ENCODE data around the gene EIF6. TPM values are rescaled to one million over a fixed set of nuclear protein-coding genes. Genes with fewer than 3 reads are reported as not detected.

Gene EIF6
- total and polyA plus RNA-seq, 9 of the 15 experiments (the other 6 are each of a cell fraction or from before 2014, with no cell fraction given): 165 to 832 (median 229) TPM

DNA sequence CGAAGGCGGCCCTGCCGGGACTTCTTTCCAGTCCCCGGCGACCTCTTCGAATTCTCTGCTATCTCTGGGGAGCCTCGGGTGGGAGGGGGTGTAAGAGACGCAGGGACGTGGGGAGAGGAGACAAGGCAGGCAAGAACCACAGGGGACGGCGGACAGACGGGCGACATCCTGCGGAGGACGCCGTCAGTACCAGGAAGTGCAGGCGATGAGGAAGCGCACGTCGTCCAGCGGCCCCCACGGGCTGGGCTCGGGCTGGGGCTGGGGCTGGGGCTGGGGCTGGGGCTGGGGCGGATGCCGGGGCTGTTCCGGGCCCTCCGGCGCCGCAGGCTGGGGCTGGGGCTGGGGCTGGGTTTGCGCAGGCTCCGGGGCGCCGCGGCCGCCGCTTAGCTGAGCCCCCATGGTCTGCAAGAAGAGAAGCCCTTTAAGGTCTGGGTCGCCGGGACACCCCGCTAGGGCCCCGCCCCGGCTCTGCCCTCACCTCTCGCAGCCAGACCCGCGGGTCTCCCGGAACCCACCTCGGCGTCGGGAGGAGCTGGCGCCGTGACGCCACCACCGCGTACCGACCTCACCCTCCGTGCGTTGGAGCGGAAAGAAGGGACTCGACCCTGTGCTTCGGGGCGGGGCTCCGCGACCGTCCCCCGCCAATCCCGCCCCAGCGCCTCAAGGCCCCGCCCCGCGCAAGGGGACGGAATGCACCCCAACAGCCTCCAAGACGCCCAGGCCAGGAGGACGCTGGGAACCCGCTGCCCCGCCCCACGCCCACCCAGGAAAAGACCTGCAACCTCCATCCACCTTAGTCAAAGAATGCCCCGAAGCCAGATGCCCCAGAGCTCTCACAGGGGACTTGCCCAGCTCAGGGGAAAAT lies 6.8 kb downstream of the EIF6 start, which contains the start of gene MMP24OS (continued):
- TF ChIP-seq, protein P1, sequence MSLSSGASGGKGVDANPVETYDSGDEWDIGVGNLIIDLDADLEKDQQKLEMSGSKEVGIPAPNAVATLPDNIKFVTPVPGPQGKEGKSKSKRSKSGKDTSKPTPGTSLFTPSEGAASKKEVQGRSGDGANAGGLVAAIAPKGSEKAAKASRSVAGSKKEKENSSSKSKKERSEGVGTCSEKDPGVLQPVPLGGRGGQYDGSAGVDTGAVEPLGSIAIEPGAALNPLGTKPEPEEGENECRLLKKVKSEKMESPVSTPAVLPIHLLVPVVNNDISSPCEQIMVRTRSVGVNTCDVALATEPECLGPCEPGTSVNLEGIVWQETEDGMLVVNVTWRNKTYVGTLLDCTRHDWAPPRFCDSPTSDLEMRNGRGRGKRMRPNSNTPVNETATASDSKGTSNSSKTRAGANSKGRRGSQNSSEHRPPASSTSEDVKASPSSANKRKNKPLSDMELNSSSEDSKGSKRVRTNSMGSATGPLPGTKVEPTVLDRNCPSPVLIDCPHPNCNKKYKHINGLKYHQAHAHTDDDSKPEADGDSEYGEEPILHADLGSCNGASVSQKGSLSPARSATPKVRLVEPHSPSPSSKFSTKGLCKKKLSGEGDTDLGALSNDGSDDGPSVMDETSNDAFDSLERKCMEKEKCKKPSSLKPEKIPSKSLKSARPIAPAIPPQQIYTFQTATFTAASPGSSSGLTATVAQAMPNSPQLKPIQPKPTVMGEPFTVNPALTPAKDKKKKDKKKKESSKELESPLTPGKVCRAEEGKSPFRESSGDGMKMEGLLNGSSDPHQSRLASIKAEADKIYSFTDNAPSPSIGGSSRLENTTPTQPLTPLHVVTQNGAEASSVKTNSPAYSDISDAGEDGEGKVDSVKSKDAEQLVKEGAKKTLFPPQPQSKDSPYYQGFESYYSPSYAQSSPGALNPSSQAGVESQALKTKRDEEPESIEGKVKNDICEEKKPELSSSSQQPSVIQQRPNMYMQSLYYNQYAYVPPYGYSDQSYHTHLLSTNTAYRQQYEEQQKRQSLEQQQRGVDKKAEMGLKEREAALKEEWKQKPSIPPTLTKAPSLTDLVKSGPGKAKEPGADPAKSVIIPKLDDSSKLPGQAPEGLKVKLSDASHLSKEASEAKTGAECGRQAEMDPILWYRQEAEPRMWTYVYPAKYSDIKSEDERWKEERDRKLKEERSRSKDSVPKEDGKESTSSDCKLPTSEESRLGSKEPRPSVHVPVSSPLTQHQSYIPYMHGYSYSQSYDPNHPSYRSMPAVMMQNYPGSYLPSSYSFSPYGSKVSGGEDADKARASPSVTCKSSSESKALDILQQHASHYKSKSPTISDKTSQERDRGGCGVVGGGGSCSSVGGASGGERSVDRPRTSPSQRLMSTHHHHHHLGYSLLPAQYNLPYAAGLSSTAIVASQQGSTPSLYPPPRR (CRISPR knock-in tag; IDR thresholded peaks at IDR 0.05; ENCODE audit: borderline replicate concordance): no peak
- TF ChIP-seq MCM2 (IDR thresholded peaks at IDR 0.05; ENCODE audit: low read depth): no peak
- TF ChIP-seq, protein P2, sequence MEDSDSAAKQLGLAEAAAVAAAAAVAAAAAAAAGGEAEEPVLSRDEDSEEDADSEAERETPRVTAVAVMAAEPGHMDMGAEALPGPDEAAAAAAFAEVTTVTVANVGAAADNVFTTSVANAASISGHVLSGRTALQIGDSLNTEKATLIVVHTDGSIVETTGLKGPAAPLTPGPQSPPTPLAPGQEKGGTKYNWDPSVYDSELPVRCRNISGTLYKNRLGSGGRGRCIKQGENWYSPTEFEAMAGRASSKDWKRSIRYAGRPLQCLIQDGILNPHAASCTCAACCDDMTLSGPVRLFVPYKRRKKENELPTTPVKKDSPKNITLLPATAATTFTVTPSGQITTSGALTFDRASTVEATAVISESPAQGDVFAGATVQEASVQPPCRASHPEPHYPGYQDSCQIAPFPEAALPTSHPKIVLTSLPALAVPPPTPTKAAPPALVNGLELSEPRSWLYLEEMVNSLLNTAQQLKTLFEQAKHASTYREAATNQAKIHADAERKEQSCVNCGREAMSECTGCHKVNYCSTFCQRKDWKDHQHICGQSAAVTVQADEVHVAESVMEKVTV (CRISPR knock-in tag; IDR thresholded peaks at IDR 0.05): no peak
- TF ChIP-seq JUN (IDR thresholded peaks at IDR 0.05; ENCODE audit: borderline replicate concordance, low read depth, low read length): no peak
- no peak for TF ChIP-seq JUN (CRISPR knock-in tag; IDR thresholded peaks at IDR 0.05; ENCODE audit: borderline replicate concordance)
- no peak for TF ChIP-seq STAG1 (CRISPR knock-in tag; IDR thresholded peaks at IDR 0.05; ENCODE audit: borderline replicate concordance)
- TF ChIP-seq, protein P3, sequence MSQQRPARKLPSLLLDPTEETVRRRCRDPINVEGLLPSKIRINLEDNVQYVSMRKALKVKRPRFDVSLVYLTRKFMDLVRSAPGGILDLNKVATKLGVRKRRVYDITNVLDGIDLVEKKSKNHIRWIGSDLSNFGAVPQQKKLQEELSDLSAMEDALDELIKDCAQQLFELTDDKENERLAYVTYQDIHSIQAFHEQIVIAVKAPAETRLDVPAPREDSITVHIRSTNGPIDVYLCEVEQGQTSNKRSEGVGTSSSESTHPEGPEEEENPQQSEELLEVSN (IDR thresholded peaks at IDR 0.05; ENCODE audit: borderline replicate concordance in 1 of 2, extremely low read depth in 1 of 2, insufficient read depth in 1 of 2, insufficient read length in 1 of 2, low read depth in 1 of 2, low read length in 1 of 2, poor library complexity in 1 of 2, severe bottlenecking in 1 of 2): peak in 1 of 2 experiments; percentile 25
- no peak for TF ChIP-seq IFI16 (CRISPR knock-in tag; IDR thresholded peaks at IDR 0.05)
- TF ChIP-seq, protein P4, sequence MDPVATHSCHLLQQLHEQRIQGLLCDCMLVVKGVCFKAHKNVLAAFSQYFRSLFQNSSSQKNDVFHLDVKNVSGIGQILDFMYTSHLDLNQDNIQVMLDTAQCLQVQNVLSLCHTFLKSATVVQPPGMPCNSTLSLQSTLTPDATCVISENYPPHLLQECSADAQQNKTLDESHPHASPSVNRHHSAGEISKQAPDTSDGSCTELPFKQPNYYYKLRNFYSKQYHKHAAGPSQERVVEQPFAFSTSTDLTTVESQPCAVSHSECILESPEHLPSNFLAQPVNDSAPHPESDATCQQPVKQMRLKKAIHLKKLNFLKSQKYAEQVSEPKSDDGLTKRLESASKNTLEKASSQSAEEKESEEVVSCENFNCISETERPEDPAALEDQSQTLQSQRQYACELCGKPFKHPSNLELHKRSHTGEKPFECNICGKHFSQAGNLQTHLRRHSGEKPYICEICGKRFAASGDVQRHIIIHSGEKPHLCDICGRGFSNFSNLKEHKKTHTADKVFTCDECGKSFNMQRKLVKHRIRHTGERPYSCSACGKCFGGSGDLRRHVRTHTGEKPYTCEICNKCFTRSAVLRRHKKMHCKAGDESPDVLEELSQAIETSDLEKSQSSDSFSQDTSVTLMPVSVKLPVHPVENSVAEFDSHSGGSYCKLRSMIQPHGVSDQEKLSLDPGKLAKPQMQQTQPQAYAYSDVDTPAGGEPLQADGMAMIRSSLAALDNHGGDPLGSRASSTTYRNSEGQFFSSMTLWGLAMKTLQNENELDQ (CRISPR knock-in tag; IDR thresholded peaks at IDR 0.05; ENCODE audit: borderline replicate concordance): no peak
- TF ChIP-seq, protein P5, sequence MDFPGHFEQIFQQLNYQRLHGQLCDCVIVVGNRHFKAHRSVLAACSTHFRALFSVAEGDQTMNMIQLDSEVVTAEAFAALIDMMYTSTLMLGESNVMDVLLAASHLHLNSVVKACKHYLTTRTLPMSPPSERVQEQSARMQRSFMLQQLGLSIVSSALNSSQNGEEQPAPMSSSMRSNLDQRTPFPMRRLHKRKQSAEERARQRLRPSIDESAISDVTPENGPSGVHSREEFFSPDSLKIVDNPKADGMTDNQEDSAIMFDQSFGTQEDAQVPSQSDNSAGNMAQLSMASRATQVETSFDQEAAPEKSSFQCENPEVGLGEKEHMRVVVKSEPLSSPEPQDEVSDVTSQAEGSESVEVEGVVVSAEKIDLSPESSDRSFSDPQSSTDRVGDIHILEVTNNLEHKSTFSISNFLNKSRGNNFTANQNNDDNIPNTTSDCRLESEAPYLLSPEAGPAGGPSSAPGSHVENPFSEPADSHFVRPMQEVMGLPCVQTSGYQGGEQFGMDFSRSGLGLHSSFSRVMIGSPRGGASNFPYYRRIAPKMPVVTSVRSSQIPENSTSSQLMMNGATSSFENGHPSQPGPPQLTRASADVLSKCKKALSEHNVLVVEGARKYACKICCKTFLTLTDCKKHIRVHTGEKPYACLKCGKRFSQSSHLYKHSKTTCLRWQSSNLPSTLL (IDR thresholded peaks at IDR 0.05): no peak
- no peak for TF ChIP-seq RFX7 (CRISPR knock-in tag; IDR thresholded peaks at IDR 0.05)
- TF ChIP-seq MEIS2 (IDR thresholded peaks at IDR 0.05; ENCODE audit: partially characterized antibody): no peak
- TF ChIP-seq ZNF76 (CRISPR knock-in tag; IDR thresholded peaks at IDR 0.05; ENCODE audit: borderline replicate concordance): no peak

Data from K562 (cell line).